LHCN-M2 (cell line): Measurements from ENCODE around the gene GID8. TPM values are rescaled to one million over a fixed set of nuclear protein-coding genes. Genes with fewer than 3 reads are reported as not detected.

Experiments
- DNase-seq: peaks from one replicate; pipeline ENCODE4 v3.0.0-alpha.2; 2012; ENCODE audit warnings: low read depth
- total RNA-seq: library from RNA; depleted of rRNA; stranded (reverse); fragments of >200 nt; gene quantifications from 2 replicates; pipeline ENCODE4 v1.2.3, GENCODE V29; 2014

Gene GID8
- total RNA-seq, 1 experiment from 2014 or later, result 23.5 TPM

GRCh38 chr20:62969179-62969760, 31.3 kb downstream of the GID8 start:
- no peak for DNase-seq

- no peak for DNase-seq
Observed at GRCh38 chr20:62969939-62970306, 32.0 kb downstream of the GID8 start.

GRCh38 chr20:62970307-62971210, 32.6 kb downstream of the GID8 start:
- no peak for DNase-seq

GRCh38 chr20:62971211-62971949, 33.4 kb downstream of the GID8 start:
- no peak for DNase-seq

- DNase-seq, result peak; percentile 64
Observed at GRCh38 chr20:62971950-62972844, 34.2 kb downstream of the GID8 start.

GRCh38 chr20:62972845-62973745, 35.1 kb downstream of the GID8 start:
- DNase-seq, result no peak

- DNase-seq, result no peak
Observed at GRCh38 chr20:62975251-62975760, 37.4 kb downstream of the GID8 start.

GRCh38 chr20:62975812-62976508, 38.0 kb downstream of the GID8 start:
- DNase-seq, result no peak

- DNase-seq, result no peak
Observed at GRCh38 chr20:62976886-62977285, 38.9 kb downstream of the GID8 start.

- DNase-seq, result no peak
Observed at GRCh38 chr20:62977613-62978560, 39.9 kb downstream of the GID8 start.

GRCh38 chr20:62978561-62978943, 40.6 kb downstream of the GID8 start:
- DNase-seq, result no peak

- DNase-seq, result no peak
Observed at GRCh38 chr20:62979310-62979709, 41.4 kb downstream of the GID8 start.

GRCh38 chr20:62979876-62980373, 42.0 kb downstream of the GID8 start:
- no peak for DNase-seq

GRCh38 chr20:62980380-62980960, 42.5 kb downstream of the GID8 start:
- no peak for DNase-seq

GRCh38 chr20:62980970-62981369, 43.0 kb downstream of the GID8 start:
- no peak for DNase-seq

- DNase-seq, result no peak
Observed at GRCh38 chr20:62982124-62983075, 44.5 kb downstream of the GID8 start.

GRCh38 chr20:62983210-62983609, 45.3 kb downstream of the GID8 start:
- DNase-seq, result no peak
